Adrenal gland (tissue), 19 donors: Measurements from ENCODE around the gene MOB1B. TPM values are rescaled to one million over a fixed set of nuclear protein-coding genes. Genes with fewer than 3 reads are reported as not detected.

ENCODE experiments used
- DNase-seq, 7 donors: peaks; one replicate each; pipeline ENCODE4 v3.0.0-alpha.2; 2019 to 2020
- H3K27ac ChIP-seq, 5 donors: fragments of 200-600 bp; sonication (generic) in 4 of 5; 1 replicate in 3 of 5; 2 replicates in 2 of 5; pipeline versions ENCODE4 v1.5.1 to v1.8.0; 2016 to 2020; ENCODE audit warnings: mild to moderate bottlenecking in 1 of 5
- H3K27me3 ChIP-seq: fragments of 200-600 bp; 2 replicates; pipeline ENCODE4 v1.8.0; 2021
- H3K36me3 ChIP-seq, 2 donors: fragments of 200-600 bp; replicated peaks in 1 of 2; 1 replicate in 1 of 2; 2 replicates in 1 of 2; pipeline versions ENCODE4 v1.5.1 to v1.8.0; 2018 to 2022
- H3K4me1 ChIP-seq, 2 donors: fragments of 200-600 bp; replicated peaks in 1 of 2; 1 replicate in 1 of 2; 2 replicates in 1 of 2; pipeline versions ENCODE4 v1.5.1 to v1.8.0; 2018 to 2021
- H3K4me3 ChIP-seq, 4 donors: fragments of 200-600 bp; sonication (generic) in 3 of 4; one replicate each; pipeline ENCODE4 v1.5.1; 2016 to 2018
- H3K9me3 ChIP-seq, 3 donors: fragments of 200-600 bp; sonication (generic) in 1 of 3; replicated peaks in 1 of 3; 1 replicate in 2 of 3; 2 replicates in 1 of 3; pipeline versions ENCODE4 v1.5.1 to v1.8.0; 2016 to 2021
- POLR2A ChIP-seq, 2 donors: fragments of 450-650 bp; IDR thresholded peaks; one replicate each; pipeline ENCODE4 v1.6.1; 2017; ENCODE audit warnings: antibody characterized with exemption in 2 of 2, mild to moderate bottlenecking in 2 of 2, moderate library complexity in 1 of 2
- WGBS, 4 donors: extraction: QIAGEN DNeasy Blood & Tissue Kit in 2 of 4; methylation state at CpG; one replicate each; pipeline versions ENCODE4 v1.1.5 to v1.1.7; 2013 to 2017; 5-methylcytosine and 5-hydroxymethylcytosine counted together
- intact Hi-C, 2 donors: fragments of 100-400 bp; cut with DNase I; formaldehyde crosslinking; loops; one replicate each; pipeline versions ENCODE4 v1.14.1 to v1.15.0; 2022 to 2023
- long read RNA-seq, 10 donors: library from polyadenylated mRNA in 3 of 10; unstranded in 2 of 10; stranded (forward) in 1 of 10; transcript quantifications; one replicate each; pipeline ENCODE4 v2.0.0 and lab custom pipeline, GENCODE V29; 2021 to 2026
- polyA plus RNA-seq, 3 donors: library from polyadenylated mRNA; stranded (reverse); fragments of 200-250 nt in 2 of 3; fragments of 350-450 nt in 1 of 3; fragmentation: Illumina TruSeq in 1 of 3; extraction: RNeasy Lipid Tissue Mini Kit (QIAGEN cat#74804) in 1 of 3; gene quantifications; one replicate each; pipeline ENCODE4 v1.2.3, GENCODE V29; 2013 to 2014
- total RNA-seq, 9 donors: library from RNA; depleted of rRNA in 4 of 9; stranded (reverse); fragments of >200 nt in 4 of 9; fragments of 120-200 nt in 1 of 9; fragmentation: NEBNext Ultra II Directional in 1 of 9; extraction: Animal tissue kit (Norgen Biotek cat#: 25700) in 1 of 9; gene quantifications; one replicate each; pipeline versions ENCODE4 v1.1.0 to v1.2.4, GENCODE V29; 2013 to 2023
- TF ChIP-seq, protein P1 (sequence below), 6 experiments: fragments of 450-650 bp in 4 of 6; fragments of 200-600 bp in 2 of 6; sonication (generic) in 1 of 6; IDR thresholded peaks; 1 replicate in 5 of 6; 2 replicates in 1 of 6; pipeline versions ENCODE4 v1.5.1 to v1.8.0; 2016 to 2021; ENCODE audit warnings: antibody characterized with exemption in 6 of 6, mild to moderate bottlenecking in 2 of 6, moderate library complexity in 1 of 6
- donor health status: healthy with polysubstance abuse.
- donor health status: Bipolar disorder and iron deficiency.
- donor health status: DM: yes; HTN: yes; CAD: no.
- donor health status: DM: no; HTN: no; CAD: no.
- donor health status: DM: no; HTN: no; CAD: no.
- donor health status: DM: yes; HTN: yes; CAD: no.

MOB1B gene
- total RNA-seq = 10 to 100 TPM in 7 of 9 donors, 1 to 10 TPM in 2; 5.8 to 25.4 (median 16.2) TPM
- 10 to 100 TPM in 1 of 3 donors, 1 to 10 TPM in 2; 3.5 to 15.7 (median 3.6) TPM for polyA plus RNA-seq
- long read RNA-seq, donor 1, full-length matches to known transcripts = 2 of 2 reads
- long read RNA-seq, donor 1, partial matches to known transcripts = 0 of 2 reads
- long read RNA-seq, donor 1, other reads (novel, unspliced or antisense) = 0 of 2 reads
- long read RNA-seq, donor 2, full-length matches to known transcripts = 3 of 3 reads
- long read RNA-seq, donor 2, partial matches to known transcripts = 0 of 3 reads
- long read RNA-seq, donor 2, other reads (novel, unspliced or antisense) = 0 of 3 reads
- long read RNA-seq, donor 3, full-length matches to known transcripts = 2 of 2 reads
- long read RNA-seq, donor 3, partial matches to known transcripts = 0 of 2 reads
- long read RNA-seq, donor 3, other reads (novel, unspliced or antisense) = 0 of 2 reads
- long read RNA-seq, donor 4, partial matches to known transcripts = 0 of 1 reads
- long read RNA-seq, donor 4, other reads (novel, unspliced or antisense) = 1 of 1 reads
- long read RNA-seq, donor 5, full-length matches to known transcripts = 1 of 2 reads
- long read RNA-seq, donor 5, partial matches to known transcripts = 0 of 2 reads
- long read RNA-seq, donor 5, other reads (novel, unspliced or antisense) = 1 of 2 reads
- long read RNA-seq, donor 6 = 0 reads
- long read RNA-seq, donor 7, full-length matches to known transcripts = 1 of 1 reads
- long read RNA-seq, donor 7, partial matches to known transcripts = 0 of 1 reads
- long read RNA-seq, donor 7, other reads (novel, unspliced or antisense) = 0 of 1 reads
- long read RNA-seq, donor 8, full-length matches to known transcripts = 2 of 2 reads
- long read RNA-seq, donor 8, partial matches to known transcripts = 0 of 2 reads
- long read RNA-seq, donor 8, other reads (novel, unspliced or antisense) = 0 of 2 reads
- long read RNA-seq, donor 9, full-length matches to known transcripts = 5 of 5 reads
- long read RNA-seq, donor 9, partial matches to known transcripts = 0 of 5 reads
- long read RNA-seq, donor 9, other reads (novel, unspliced or antisense) = 0 of 5 reads
- long read RNA-seq, donor 10, full-length matches to known transcripts = 2 of 2 reads
- long read RNA-seq, donor 10, partial matches to known transcripts = 0 of 2 reads
- long read RNA-seq, donor 10, other reads (novel, unspliced or antisense) = 0 of 2 reads

DNA sequence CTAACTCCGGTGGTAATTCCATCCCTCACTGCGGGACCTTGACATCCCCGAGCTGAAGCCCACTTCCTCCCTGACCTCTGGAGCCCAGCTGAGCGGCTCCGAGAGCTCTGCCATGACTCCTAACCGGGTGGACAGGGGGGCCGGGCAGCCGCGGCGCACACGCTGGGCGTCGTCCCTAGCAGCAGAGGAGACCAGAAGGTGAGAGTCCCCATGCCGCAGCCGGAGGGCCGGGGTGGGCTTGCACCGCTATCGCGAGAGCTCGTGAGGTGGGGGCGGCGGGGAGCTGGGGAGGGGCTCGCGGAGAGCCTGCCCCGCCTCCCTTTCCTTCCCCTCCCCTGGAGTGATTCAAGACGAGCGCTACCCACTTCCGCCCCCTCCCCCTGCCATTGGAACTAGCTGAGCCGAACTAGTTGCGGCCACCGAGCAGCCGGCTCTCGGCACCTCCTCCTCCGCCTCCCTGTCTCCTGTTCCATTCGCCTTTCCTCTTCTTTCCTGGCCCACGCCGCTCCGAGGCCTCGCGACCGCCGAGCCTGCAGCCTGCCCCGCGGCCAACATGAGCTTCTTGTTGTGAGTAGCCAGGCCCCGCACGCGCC lies at the start of gene MOB1B:
Gene MOB1B, plus strand, starts transcription at position 386 of the 593 bp plus-strand sequence. Its CDS starts 168 bp downstream, at position 554.
- WGBS, 4 donors = 0 to 1% (median 0%) methylated on average over 16 to 47 of the region's 47 CpGs

DNA sequence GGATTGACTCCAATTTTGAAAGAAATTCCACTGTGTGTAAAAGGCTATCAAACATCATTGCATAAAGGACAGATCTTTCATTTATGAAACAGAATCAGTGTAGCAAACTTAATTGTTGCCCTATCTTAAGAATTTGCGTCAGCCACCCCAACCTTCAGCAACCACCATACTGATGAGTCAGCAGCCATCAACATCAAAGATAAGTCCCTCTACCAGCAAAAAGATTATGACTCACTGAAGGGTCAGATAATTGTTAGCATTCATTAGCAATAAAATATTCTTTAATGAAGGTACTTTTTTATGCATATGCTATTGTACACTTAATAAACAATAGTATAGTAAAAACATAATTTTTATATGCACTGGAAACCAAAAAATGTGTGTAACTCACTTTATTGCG lies 46.7 kb upstream of the MOB1B start:
- WGBS, 4 donors = 73 to 87% (median 82%) methylated on average over 2 of the region's 2 CpGs
- no peaks in the 10 kb centered on the region for H3K36me3 ChIP-seq
- H3K27me3 ChIP-seq = no peaks in the 10 kb centered on the region
- TF ChIP-seq POLR2A (IDR thresholded peaks at IDR 0.05) = no peak
- TF ChIP-seq, protein P1, sequence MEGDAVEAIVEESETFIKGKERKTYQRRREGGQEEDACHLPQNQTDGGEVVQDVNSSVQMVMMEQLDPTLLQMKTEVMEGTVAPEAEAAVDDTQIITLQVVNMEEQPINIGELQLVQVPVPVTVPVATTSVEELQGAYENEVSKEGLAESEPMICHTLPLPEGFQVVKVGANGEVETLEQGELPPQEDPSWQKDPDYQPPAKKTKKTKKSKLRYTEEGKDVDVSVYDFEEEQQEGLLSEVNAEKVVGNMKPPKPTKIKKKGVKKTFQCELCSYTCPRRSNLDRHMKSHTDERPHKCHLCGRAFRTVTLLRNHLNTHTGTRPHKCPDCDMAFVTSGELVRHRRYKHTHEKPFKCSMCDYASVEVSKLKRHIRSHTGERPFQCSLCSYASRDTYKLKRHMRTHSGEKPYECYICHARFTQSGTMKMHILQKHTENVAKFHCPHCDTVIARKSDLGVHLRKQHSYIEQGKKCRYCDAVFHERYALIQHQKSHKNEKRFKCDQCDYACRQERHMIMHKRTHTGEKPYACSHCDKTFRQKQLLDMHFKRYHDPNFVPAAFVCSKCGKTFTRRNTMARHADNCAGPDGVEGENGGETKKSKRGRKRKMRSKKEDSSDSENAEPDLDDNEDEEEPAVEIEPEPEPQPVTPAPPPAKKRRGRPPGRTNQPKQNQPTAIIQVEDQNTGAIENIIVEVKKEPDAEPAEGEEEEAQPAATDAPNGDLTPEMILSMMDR (IDR thresholded peaks at IDR 0.05) = no peak
- H3K4me1 ChIP-seq = no peaks in the 10 kb centered on the region
- no peaks in the 10 kb centered on the region for H3K9me3 ChIP-seq
- no peak for DNase-seq
- intact Hi-C loops = no loop called here
- no peak overlapping the region for H3K27ac ChIP-seq
- no peak overlapping the region for H3K4me3 ChIP-seq

More for the DNA sequence above, at the start of gene MOB1B:
- peak; percentile 83 to 92 (median 88) for DNase-seq
- H3K4me3 ChIP-seq = peak within 1 kb of the TSS; percentile 68 to 99 (median 89)
- peak in 1 of 2 donors; percentile 73 for TF ChIP-seq POLR2A (IDR thresholded peaks at IDR 0.05)
- TF ChIP-seq, protein P1 (IDR thresholded peaks at IDR 0.05) = peak in 5 of 6 experiments; percentile 30 to 53 (median 43)
- no peaks in the 10 kb centered on the region for H3K36me3 ChIP-seq
- intact Hi-C loops = loop anchor here (10.0 kb wide), 2 partner anchors 57 to 93 kb away; partner anchors contain the start of gene DCK (in 1 of the 2)
- H3K27ac ChIP-seq = peak within 1 kb of the TSS; percentile 47 to 90 (median 85)
- no peaks in the 10 kb centered on the region for H3K27me3 ChIP-seq
- peaks cover 0 to 9% of the 10 kb centered on the region in 2 donors for H3K4me1 ChIP-seq
- no peaks in the 10 kb centered on the region for H3K9me3 ChIP-seq

- Histone ChIP-seq H3K27ac (no peak overlapping the region), H3K9me3 (no peaks in the 10 kb centered on the region), H3K27me3 (no peaks in the 10 kb centered on the region), H3K36me3 (no peaks in the 10 kb centered on the region), H3K4me1 (no peaks in the 10 kb centered on the region), H3K4me3 (no peak overlapping the region)
- intact Hi-C loops = no loop called here
- 76 to 84% (median 83%) methylated on average over 4 of the region's 4 CpGs for WGBS, 4 donors
- no peak for DNase-seq
- TF ChIP-seq, protein P1 (IDR thresholded peaks at IDR 0.05) = no peak
- no peak for TF ChIP-seq POLR2A (IDR thresholded peaks at IDR 0.05)
Observed at GRCh38 chr4:70858454-70858853, 43.7 kb upstream of the MOB1B start.
